GM12873 (cell line): ENCODE data around the gene RPTOR.

Experiments
- TF ChIP-seq, protein P1 (sequence below): IDR thresholded peaks from 2 replicates; pipeline ENCODE4 v1.5.1; 2012; ENCODE audit warnings: low read depth, mild to moderate bottlenecking, moderate library complexity, low read length, control low read depth; ENCODE audit not compliant: insufficient read depth; ENCODE audit errors: missing control alignments

The RPTOR gene

DNA sequence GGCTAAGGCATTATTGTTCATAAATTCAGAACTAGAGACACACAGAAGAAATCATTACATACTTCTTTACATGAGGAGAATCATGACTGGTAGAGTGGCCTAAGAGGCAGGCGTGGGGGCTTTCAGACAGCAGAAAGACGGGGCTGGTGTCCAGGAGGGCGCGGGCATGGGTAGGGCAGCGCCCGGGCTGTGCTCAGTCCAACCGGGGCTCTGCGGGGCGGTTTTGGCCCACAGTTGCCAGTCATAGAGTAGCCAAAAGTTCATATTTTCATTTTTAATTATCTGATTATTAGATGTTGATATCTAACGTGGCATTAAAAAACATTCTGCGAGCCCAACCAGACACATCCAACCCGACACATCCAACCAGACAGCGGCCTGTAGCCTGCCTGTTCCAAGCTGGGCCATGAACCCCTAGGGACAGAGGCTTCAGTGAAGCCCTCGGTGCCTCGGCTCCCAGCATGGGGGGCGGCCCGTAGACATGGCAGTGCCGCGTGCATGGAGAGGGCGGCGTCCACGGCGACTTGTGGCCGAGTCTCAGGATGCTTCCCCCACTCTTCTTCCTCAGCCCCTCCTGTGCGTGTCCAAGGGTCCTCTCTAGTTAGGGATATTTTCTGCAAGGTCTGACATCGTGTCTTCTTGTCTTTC, 284.7 kb downstream of the RPTOR start:
- TF ChIP-seq, protein P1, sequence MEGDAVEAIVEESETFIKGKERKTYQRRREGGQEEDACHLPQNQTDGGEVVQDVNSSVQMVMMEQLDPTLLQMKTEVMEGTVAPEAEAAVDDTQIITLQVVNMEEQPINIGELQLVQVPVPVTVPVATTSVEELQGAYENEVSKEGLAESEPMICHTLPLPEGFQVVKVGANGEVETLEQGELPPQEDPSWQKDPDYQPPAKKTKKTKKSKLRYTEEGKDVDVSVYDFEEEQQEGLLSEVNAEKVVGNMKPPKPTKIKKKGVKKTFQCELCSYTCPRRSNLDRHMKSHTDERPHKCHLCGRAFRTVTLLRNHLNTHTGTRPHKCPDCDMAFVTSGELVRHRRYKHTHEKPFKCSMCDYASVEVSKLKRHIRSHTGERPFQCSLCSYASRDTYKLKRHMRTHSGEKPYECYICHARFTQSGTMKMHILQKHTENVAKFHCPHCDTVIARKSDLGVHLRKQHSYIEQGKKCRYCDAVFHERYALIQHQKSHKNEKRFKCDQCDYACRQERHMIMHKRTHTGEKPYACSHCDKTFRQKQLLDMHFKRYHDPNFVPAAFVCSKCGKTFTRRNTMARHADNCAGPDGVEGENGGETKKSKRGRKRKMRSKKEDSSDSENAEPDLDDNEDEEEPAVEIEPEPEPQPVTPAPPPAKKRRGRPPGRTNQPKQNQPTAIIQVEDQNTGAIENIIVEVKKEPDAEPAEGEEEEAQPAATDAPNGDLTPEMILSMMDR: no peak

DNA sequence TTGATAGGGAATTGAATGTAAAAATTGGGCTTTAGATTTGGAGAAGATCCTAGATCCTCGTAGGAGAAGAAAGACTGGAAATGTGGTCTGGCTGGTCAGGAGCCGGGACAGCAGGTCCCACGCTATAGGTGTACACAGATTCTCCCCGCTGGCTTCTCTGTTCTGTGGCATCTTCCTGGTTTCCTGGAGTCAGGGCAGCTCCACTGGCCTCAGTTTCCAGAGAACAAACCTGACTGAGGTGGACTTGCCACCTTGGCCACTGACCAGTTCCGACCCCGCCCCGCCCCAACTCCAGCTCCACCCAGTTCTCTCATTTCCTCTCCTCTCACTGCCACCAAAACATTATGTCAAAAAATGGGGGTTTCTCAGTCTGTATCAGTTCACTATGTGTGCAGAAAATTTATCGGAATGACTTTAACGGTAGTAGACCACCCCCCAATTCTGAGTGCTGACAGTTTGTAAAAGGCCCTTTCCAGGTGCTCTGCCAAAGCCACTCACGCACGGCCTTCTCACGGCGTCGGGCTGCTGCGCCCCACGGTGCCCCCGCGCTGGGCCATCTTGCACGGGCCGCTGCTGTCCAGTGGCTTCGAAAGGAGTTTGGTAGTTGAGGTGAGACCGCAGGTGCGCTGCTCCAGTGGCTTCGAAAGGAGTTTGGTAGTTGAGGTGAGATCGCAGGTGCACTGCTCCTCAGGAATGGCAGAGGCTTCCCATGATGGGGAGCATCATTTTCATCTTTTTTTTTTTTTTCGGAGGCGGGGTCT, 285.6 kb downstream of the RPTOR start:
- TF ChIP-seq, protein P1: no peak

DNA sequence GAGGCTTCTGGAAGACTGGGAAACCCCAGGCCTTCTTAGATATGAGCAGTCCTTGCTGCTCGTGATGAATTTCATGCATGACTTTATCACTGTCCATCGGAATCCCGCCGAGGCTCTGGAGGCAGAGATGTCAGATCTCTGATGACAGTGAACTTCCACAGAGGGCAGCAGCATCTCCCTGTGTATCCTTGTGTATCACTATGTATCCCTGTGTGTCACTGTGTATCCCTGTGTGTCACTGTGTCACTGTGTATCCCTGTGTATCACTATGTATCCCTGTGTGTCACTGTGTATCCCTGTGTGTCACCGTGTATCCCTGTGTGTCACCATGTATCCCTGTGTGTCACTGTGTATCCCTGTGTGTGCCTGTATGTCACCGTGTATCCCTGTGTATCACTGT, 286.9 kb downstream of the RPTOR start:
- TF ChIP-seq, protein P1: no peak

DNA sequence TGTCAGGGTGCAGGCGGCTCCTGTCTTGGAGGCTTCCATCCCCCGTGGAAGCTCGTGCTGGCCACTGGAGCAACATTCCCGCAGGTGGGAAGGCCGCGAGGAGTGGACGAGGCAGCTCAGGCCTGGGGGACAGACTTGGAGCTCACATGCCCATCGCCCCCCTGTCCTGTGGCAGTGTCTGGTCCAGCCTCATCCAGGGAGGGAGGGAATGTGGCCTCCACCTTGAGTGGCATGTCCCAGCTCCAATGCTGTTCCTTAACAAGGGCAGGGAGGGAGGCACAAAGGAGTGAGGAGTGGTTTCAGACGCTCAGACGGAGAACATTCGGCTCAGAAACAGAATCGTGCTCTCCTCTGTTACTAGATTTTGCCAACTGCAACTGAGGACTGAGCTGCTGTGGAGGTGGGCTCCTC, 287.6 kb downstream of the RPTOR start:
- TF ChIP-seq, protein P1: no peak

DNA sequence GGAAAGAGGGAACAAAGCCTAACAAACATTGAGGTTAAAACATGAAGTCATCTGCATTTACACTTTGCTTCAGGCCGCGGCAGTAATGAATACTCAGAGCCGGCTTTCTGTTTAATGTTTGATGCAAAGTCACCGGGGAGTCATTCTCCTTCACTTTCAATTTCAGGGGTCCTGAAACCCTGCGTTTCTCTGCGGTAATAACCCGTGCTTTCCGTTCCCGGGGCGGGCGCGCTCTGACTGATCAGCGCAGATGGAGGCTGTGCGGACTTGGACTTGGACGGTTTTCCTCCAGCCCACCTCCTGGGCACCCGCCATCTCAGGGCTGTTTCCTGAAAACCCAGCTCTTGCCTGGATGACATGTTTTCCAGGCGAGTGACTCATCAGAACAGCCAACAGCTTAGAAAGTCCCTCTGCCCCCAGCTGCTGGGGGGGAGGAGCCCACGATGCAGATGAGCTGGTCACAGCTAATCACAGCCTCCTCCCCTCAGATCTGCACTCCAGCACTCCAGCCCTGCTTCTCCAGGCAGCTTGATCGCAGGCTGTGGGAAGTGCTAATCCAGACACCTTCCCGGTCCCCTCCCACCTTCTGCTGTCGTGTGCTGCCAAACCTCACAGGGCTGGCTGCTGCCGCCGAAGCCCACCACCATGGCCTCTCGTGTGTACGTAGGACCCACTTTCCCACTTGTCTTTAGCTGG, 288.4 kb downstream of the RPTOR start:
- TF ChIP-seq, protein P1: no peak

DNA sequence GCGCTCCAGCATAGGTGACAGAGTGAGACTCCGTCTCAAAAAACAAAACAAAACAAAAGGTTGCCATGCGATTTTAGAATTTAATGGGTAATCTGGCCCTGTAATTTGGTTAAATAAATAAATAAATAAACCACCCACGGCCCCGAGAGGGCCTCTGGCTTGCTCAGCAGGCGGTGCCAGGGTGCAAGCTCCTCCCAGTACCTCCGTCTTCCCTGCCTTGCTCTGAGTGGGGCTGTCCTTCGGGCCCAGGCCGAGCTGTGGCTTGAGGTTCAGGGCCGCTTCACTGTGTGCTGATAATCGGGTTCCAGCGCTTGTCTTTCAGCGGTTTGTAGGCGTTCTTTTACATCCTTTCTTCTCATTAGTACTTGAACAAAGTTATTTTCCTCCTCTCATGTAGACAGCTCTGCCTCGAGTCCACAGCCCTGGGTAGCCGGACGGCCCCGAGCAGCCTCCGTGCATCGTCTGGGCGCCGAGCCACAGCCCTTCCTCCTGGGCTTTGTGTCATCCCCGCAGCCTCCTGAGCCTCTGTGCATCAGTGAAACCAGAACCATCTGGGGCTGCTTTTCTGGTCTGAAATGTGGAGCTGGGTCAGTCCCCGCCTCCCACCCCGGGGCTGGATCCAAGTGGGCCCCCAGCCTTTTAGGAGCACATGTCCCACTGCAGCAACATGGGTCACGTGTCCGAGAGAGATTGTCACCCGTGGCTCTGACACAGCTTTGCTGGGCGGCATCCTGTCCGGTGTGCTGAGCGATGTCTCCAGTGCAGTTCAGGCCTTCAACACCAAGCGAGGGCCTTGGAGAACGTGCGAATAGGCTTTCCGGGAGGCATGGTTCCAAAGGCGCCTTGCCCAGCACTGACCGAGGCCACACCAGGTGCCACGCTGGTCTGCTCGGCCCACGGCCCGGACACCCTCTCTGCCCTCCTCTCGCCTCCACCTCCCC, 289.6 kb downstream of the RPTOR start:
- TF ChIP-seq, protein P1: no peak
